Stimulated activated CD4-positive, alpha-beta T cell treated with anti-CD3 and anti-CD28 coated beads, Interleukin-12 subunit alpha, Interleukin-12 subunit beta, amount 100 ng/mL, for 48 hours (primary cell): ENCODE results near the gene RNPEPL1.

Experiments
- DNase-seq, 3 donors: peaks; one replicate each; pipeline ENCODE4 v3.0.0-alpha.2; 2020; ENCODE audit warnings: low read depth in 2 of 3, low spot score in 1 of 3

Gene RNPEPL1

GRCh38 chr2:240575101-240575965 is 7.0 kb downstream of the RNPEPL1 start:
- DNase-seq = no peak

GRCh38 chr2:240576036-240576435 is 7.8 kb downstream of the RNPEPL1 start:
- DNase-seq = no peak

- DNase-seq = no peak
Observed at GRCh38 chr2:240576436-240577205, 8.3 kb downstream of the RNPEPL1 start.

GRCh38 chr2:240577281-240578109 is 9.2 kb downstream of the RNPEPL1 start:
- DNase-seq = no peak

- no peak for DNase-seq
Observed at GRCh38 chr2:240578110-240578450, 9.8 kb downstream of the RNPEPL1 start.

- DNase-seq = no peak
Observed at GRCh38 chr2:240578488-240578887, 10.2 kb downstream of the RNPEPL1 start.

GRCh38 chr2:240579071-240579762 is 10.9 kb downstream of the RNPEPL1 start:
- DNase-seq = no peak

- peak; percentile 60 to 65 (median 64) for DNase-seq
Observed at GRCh38 chr2:240579771-240580614, 11.7 kb downstream of the RNPEPL1 start.

GRCh38 chr2:240581811-240582210 is 13.5 kb downstream of the RNPEPL1 start:
- DNase-seq = no peak

GRCh38 chr2:240582781-240583180 is 14.5 kb downstream of the RNPEPL1 start:
- DNase-seq = no peak

GRCh38 chr2:240583774-240584173 is 15.5 kb downstream of the RNPEPL1 start:
- DNase-seq = no peak

- no peak for DNase-seq
Observed at GRCh38 chr2:240584486-240585031, 16.3 kb downstream of the RNPEPL1 start.

- DNase-seq = no peak
Observed at GRCh38 chr2:240585101-240585500, 16.8 kb downstream of the RNPEPL1 start.

- no peak for DNase-seq
Observed at GRCh38 chr2:240585681-240586197, 17.5 kb downstream of the RNPEPL1 start.

GRCh38 chr2:240586198-240586918 is 18.1 kb downstream of the RNPEPL1 start, which contains the start of gene CAPN10:
Gene CAPN10, plus strand, starts transcription at chr2:240586734. Its CDS starts 178 bp downstream, at chr2:240586912.
- DNase-seq = peak; percentile 94 to 98 (median 94)

GRCh38 chr2:240586919-240587800 is 18.9 kb downstream of the RNPEPL1 start:
- DNase-seq = no peak

GRCh38 chr2:240588006-240588655 is 19.8 kb downstream of the RNPEPL1 start:
- no peak for DNase-seq
